ENCODE results near the gene MYO7B.

MYO7B gene

DNA sequence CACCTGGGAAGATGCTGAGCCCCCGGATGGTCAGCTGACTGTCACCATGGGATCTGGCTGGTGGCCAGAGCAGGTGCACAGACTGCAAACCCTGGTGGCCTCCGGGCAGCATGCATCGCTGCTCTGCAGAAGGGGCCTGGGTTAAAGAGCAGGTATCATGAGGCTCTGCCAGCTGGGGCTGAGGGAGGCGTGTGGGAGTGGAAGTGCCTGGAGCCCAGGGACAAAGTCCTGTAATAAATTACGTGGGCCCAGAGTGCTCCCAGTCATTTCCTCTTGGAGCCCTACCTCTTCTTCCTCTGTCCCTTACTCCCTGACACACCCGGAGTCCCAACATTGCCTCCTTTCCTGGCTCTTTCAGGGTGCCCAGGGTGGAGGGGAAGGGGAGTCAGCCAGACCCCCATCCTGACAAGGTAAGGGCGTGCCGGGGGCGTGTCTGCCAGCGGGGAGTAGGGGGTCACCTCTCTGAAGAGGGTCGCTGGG lies at the start of gene MYO7B:
Gene MYO7B, plus strand, starts transcription at position 262 of the 480 bp plus-strand sequence. CDS start 24,040 bp downstream, outside the sequence.
- DNase-seq: peak; percentile 5

DNA sequence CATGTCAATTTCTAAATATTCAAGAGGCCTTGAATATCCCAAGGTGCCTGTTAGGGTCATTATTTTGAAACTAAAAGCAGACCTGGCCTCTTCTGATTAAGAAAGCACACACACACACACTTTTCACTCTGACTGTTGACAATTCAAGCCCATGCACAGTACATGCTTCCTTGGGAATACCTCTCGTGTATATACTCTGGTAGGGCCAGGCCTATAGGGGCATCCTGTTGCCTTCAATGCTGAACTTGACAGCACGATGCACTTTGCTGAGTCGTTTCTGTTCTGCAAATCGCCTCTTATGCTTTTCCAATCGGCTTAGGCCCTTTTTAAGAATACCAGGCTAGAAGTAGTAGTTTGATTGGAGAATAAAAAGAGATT lies 49.8 kb upstream of the MYO7B start:
- DNase-seq: no peak

DNA sequence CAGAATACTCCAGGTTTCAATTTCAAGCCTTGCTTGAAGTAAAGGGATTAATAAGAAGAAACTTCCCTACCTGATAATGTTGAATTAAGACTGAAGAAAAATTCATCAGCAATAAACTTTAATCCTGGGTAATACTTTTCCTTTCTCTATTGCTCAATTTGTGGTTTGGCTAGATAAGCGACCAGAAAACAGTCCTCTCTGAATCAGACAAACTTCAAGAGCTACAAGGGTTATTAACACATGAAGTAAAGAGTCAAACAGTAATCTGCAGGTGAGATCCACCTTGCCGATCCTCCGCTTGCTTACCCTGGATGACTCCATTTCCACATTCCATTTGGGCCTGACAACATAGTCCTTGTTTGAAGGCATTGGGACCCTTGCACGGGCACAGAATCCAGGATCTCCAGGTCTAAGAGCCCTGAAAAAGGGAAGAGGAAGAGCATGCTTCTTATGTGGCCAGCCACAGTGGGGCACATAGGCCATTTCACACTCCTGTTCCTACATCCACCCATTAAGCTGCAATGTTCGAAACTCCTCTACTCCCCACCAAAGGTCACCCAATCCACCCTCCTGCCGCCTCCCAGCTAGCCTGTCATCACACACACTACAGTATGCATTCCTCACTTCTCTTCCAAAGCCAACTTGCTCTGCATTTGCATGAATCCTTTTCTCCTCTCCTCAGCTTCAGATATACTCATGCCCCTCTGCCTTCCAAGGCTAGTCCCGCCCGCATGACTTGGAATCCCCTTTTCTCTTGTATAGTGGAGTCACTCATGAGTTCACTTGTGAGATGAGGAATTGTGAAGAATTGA lies 49.0 kb upstream of the MYO7B start:
- DNase-seq: no peak

DNA sequence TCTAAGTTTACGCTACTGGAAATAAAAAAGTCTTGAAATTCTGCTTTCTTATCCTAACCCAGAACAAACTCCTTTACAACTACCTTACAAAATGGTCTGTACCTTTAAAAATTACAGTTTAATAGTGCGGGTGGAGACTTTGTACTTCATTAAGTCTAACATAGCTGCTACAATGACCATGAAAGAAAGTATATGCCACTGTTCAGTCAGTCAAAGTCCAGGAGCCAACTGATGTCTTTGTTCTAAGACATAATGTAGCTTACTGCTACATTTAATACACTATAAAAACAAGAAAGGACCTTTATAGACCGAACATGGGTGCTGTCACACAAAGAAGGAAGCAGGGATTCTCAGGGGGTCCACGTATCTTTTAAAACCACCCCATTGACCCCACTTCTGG lies 45.2 kb upstream of the MYO7B start:
- DNase-seq: no peak

DNA sequence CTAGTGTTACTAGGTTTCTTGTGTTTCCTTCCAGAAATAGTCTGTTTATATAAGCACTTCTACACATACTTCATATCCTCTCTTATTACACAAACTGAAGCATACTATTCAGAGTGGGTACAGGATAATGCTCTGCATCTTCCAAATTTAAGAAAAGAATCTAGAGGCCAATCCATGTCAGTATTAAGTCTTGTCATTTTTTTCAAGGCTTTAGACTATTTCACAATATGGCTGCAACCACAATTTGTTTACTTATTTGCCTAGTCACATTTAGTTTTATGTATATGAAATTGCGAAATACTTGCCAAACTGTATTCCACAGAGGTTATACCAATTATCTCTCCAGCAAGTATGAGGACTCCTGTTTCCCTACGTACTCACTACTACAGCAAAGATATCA lies 37.1 kb upstream of the MYO7B start:
- DNase-seq: no peak

DNA sequence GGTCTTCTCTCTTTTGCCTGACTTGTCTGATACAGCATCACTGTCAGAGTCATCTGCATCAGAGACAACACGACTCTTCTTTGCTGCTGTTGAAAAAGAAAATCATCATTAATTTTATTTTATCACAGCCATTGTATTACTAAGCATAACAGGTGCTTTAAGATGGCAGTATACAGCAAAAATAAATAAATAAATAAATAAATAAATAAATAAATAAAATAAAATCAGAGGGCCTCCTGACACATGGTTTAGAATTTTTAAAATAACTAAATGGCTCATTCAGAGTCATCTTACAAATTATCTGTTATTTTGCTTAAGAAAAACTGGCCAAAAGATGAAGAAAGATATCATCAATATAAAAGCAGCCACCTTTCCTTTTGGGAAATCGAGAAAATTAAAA lies 32.0 kb upstream of the MYO7B start:
- no peak for DNase-seq

DNA sequence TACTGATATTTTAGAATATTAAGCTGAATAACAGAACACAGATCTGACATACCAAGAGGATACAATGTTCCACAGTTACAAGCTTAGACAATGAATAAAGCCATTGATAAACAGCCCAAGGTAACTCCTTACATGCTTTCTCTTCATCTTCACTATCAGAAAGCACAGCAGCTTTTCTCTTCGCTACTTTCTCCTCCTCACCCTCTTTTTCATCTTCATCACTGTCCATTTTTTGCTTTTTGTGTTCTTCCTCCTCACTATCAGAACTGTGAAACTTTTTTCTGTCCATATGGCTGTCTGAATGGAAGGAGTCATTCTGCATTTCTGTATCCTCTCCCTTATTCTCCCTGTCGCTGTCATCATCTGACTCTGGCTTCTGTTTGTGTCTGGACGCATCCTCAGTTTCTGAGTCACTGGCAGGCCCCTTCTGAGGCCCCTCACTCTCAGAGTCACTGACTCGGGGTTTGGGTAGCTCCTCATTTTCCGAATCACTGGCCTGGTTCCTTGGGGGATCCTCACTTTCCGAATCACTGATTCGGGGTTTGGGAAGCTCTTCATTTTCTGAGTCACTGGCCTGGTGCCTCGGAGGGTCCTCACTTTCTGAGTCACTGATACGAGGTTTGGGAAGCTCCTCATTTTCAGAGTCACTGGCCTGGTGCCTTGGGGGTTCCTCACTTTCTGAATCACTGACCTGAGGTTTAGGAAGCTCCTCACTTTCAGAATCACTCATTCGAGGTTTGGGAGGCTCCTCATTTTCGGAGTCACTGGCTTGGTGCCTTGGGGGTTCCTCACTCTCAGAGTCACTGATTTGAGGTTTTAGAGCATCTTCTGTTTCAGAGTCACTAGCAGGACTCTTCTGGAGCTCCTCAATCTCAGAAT lies 30.7 kb upstream of the MYO7B start:
- DNase-seq: no peak

DNA sequence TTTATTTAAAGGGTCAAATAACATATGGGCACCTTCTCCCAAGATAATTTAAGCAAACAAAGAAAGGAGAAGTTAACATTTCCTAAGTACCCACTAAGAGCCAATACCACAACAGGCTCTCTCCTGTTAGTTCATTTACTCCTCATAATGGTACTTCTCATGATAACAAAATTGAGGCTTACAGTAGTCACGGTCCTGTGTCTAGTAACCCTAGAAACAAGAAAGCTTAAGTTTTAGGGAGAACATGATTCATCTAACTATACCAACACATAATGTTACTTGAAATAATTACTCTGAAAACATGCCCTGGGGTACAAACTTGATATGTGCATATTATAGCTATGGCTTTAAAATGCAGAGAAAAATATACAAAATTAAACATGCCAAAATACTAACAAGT lies 29.0 kb upstream of the MYO7B start:
- no peak for DNase-seq

DNA sequence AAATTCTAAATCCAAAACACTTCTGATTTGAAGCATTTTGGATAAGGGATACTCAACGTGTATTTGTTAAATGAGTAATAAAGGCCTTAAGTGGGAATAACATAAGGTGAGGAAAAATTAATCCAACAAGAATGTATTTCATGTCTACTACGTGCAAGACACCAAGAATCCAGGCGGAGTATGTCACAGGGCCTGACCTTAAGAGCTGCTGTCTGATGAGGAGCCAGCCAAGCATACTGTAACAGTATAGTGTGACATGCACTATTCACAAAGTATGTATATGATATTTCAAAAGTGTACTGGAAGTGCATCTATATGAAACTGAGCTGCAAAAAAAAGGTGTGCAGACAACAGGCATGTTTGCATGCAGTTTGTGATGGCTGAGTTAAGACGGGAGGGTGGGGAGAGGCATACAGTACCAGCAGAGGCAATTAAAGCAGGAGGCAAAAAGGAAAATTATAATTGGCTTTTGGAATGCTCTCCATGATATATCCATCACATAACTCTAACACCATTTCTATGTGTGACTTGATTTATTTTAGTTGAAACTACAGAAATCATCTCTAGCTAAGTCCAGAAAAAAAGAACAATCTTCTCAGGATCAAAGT lies 27.4 kb upstream of the MYO7B start:
- no peak for DNase-seq

DNA sequence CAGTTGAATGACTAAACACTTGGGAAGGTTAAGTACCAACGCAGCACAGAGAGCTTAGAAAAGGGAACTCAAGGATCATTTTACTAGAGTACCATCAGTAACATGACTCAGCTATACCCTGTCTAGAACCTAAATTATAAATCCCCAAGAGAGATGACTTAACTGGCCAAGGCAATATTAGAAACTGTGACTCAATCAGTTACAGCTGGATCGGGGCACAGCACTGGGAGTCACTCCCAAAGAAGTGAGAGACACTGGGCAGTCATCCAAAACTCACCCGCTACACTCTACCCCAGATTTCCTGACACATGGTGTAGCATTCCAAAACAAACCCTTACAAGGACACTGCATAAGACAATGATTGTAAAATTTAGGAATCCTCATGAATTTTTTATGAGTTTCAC lies 26.9 kb upstream of the MYO7B start:
- peak; percentile 52 for DNase-seq

DNA sequence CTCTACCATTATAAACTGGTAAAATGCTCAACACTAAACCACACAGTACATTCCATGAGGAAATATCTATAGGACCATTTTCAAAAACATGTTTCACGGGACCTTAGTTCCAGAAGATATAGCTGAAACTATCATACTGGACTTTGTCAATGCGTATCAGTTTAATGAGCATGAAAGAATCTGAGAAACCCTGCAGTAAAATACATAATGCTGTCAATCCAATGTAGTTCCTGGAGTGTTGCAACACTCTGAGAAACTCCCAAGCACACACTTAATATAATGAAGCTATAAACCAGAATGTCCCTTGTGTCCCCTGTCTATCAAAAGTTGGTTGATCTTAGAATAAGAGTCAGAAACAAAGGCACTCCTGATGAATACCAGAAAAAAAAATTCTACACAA lies 25.4 kb upstream of the MYO7B start:
- no peak for DNase-seq

DNA sequence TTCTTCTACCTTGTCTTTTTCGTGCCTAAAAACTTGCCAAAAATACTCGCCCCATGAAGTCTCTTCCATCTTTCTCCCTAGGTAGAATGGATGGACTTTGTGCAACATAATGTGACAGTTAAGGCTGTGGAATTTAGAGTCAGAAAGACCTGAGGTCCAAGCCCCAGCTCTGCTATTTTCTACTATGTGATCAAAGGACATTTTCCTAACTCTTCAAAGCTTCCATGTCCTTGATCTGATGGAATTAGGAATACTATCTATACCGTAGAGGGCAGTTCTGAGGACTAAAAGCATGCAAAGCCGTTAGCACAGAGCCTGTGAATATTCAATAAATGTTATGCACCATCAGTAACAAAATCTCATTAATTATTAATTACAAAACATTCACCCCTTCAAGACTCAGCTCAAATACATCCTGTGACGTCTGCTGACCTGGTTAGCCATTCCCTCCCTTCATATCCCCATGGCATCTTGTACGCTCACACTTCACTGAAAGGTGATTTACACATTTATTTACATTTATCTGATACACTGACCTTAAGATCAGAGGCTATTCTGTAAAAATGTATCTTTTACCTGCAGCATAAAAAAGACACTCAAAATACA lies 24.3 kb upstream of the MYO7B start:
- no peak for DNase-seq

DNA sequence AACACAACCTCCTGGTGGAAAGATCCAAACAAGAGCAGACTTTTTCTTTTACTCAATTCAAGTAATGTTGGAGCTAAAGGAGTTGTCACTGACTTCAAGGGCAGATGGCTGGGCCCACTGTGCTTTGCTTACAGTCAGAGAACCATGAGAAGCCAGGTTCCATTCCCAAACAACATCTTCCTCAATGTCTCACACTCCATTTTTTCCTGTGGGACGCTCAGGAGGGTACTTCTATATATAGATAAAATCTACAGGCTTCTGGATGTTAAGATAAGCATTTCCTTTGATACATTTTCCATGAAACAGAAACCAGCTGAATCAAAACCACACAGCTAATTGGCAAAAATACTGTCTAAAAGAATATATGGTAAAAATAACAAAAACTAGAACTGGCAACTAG lies 23.6 kb upstream of the MYO7B start:
- DNase-seq: no peak

DNA sequence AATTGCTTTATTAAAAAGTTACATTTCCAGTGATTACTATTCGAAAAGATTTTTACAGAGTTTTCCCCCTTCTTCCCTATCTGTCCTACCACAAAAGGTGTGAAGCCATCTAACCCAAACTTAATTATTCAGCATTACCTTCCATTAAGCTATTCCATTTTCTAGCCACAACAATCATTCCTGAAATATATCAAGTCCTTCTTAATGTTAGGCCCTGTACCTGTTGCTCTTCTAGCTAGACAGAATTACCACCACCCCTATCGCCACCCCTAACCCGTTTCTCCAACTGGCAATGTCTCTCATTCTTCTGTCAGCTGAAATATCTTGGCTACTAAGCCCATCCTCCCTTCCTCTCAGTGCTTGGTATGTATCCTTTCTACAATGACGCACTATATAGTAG lies 23.1 kb upstream of the MYO7B start:
- DNase-seq: no peak

DNA sequence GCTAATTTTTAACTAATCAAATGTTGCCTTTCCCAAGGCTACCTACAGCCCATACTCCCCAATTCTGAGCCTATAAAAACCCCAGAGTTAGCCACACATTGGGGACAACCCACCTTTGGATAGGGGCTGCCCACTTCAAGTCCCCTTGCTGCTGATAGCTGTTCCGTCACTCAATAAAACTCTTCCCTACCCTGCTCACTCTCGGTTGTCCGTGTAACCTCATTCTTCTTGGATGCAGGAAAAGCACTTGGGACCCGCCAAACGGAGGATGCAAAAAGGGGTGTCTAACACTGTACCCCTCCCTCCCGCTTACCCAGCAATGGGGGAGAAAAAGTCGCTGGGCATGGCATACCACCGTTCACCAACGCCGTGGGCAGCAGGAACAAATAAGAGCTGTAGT lies 21.4 kb upstream of the MYO7B start:
- no peak for DNase-seq

DNA sequence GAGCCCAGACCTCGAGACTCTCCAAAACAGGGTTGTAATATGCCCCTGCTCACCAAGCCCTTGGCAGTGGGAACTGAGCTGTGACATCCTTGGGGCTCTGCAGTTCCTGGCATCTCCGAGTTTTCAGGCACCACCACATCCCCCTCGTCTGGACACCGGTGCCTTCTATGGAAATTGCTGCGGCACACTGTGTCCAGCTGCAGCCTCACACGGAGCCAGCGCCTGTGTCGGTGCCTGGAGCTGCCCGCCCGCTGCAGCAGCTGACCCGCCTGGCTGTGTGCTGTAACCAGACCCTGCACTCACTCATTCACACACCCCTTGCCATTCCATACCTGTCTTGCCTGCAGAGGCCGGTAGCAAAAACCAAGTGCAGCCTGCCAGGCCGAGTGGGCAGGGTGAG lies 21.0 kb upstream of the MYO7B start:
- DNase-seq: no peak

DNA sequence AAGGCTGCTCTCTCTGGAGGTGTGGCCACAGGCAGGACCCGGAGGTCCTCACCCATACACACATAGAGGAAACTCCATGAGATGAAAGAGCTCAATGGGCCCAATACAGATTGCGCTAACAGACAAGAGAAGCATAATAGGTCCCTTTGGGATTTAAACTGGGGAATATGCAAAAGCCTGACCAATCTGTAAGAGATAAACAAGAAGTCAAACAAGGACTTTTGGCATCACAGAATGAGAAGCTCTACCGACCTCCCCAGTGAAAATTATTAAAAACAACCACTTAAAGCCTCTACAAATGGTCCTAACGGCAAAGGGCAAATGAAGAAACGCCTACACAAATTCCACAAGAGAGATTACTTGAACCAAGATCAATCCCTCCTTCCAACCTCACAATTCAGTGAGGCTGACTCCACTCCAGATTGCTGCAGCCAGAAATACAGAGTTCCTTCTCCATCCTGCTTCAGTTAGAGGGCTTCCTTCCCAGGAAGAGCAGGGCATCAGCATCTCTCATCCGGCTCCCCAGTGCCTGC lies 20.0 kb upstream of the MYO7B start:
- DNase-seq: no peak

DNA sequence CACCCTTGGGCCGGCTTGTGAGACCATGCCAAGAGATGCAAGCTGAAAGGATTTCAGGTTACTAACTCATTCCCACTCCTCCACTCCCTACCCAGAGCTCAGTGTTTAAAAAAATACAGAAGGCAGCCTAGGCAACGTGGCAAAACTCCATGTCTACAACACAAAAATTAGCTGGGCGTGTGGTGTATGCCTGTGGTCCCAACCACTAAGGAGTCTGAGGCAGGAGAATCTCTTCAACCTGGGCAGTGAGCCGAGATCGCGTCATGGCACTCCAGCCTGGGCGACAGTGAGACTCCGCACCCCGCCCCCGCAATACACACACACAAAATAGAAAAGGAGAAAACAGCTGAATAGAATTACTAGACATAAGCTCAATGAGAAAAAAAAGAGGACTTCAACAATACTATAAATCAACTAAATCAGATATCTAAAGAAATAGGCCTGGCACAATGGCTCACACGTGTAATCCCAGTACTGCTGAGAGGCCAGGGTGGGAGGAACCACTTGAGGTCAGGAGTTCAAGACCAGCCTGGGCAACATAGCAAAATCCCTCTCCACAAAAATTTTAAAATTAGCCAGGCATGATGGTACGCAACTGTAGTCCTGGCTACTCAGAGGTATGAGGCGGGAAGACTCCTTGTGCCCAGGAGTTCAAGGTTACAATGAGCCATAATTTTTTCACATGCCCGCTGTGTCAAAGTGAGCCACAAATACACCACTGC lies 19.3 kb upstream of the MYO7B start:
- DNase-seq: no peak

DNA sequence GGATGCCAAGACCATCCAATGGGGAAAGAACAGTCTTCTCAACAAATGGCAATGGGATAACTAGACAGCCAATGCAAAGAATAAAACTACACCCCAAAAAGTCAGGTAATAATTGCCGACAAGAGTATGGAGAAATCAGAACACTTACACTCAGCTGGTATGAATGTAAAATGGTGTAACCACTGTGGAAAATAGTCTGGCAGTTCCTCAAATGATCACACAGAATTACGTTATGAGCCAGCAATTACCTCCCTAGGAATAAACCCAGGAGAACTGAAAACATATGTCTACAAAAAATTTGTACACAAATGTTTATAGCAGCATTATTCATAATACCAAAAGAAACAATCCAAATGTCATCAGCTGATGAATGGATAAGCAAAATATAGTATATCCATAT lies 18.0 kb upstream of the MYO7B start:
- no peak for DNase-seq

DNA sequence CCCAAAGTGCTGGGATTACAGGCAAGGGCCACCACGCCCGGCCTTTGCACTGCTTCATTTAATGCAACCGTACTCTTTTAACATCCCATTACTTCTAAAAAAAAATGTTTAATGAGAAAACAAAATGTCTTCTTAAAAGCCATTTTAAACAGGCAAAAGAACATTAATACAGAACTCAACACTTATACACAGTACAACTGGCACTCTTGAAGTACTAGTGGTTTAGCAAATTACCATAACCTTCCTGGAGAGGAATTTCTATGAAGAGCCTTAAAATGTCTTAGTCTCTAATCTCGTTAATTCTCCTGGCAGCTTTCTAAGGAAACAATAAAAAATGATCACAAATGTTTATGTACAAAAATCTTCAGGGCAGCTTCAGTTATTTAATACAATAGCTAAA lies 15.1 kb upstream of the MYO7B start:
- no peak for DNase-seq

DNA sequence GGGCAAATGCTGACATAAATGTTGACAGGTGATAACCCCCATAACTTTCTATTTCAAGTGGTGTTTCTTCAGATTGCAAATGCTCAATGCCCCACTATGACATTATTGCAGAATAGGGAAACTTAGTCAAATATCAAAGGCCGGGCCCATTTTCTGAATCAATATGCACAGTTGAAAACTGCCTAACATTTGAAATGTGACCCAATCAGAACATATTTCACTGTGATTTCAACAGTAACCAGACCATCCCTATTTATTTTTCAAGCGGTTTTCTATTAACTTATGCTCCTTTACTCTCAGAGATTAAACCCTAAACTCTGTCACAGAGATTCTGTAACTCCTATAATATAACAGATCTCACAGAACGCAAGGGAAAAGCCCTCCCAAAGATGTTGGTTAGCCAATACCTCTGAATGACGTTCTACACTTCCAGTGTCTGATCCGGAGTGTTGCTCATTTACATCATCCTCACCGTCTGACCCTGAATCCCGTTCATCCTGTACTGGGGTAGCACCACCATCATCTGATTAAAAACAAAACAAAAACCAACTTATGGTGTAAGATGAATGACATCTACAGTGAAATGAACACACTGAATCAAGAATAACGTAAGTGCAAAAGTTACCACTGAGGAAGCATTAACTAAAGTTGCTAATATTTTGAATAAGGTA lies 12.1 kb upstream of the MYO7B start:
- DNase-seq: no peak
